Activated CD4-positive, alpha-beta memory T cell treated with anti-CD3 and anti-CD28 coated beads, Interleukin-2, amount 10 ng/mL, durations not matched to agents 7 days and 5 days (primary cell): ENCODE results near the gene SFMBT2. TPM values are rescaled to one million over a fixed set of nuclear protein-coding genes. Genes with fewer than 3 reads are reported as not detected.
"Not testable (repeated sequence)": the region's sequence is repeated elsewhere in the genome, so short reads cannot be mapped to it uniquely, and the experiment has no call there.

ENCODE experiments used
- CTCF ChIA-PET: fragments of 350-600 bp; sonication (Branson Sonifier 250); formaldehyde crosslinking; loops from one replicate; lab custom pipeline; 2021; ENCODE audit warnings: antibody characterized with exemption, inconsistent platforms; lab: Charles Lee
- POLR2A ChIA-PET: fragments of 350-600 bp; sonication (Branson Sonifier 250); formaldehyde crosslinking; loops from one replicate; lab custom pipeline; 2021; ENCODE audit warnings: antibody characterized with exemption; lab: Charles Lee
- DNase-seq: peaks from one replicate; pipeline ENCODE4 v3.0.0-alpha.2; 2020
- H3K27ac Mint-ChIP-seq: one replicate; pipeline ENCODE4 v1.8.0; 2021; ENCODE audit warnings: mild to moderate bottlenecking, mixed read lengths
- H3K27me3 Mint-ChIP-seq: one replicate; pipeline ENCODE4 v1.8.0; 2021; ENCODE audit warnings: mixed read lengths
- H3K36me3 Mint-ChIP-seq: one replicate; pipeline ENCODE4 v1.8.0; 2021; ENCODE audit warnings: low read depth, mixed read lengths
- H3K4me1 Mint-ChIP-seq: one replicate; pipeline ENCODE4 v1.8.0; 2021; ENCODE audit warnings: mixed read lengths
- H3K4me3 Mint-ChIP-seq: one replicate; pipeline ENCODE4 v1.8.0; 2021; ENCODE audit warnings: mild to moderate bottlenecking, mixed read lengths
- H3K9me3 Mint-ChIP-seq: one replicate; pipeline ENCODE4 v1.8.0; 2021; ENCODE audit warnings: mixed read lengths
- total RNA-seq, 2 experiments: library from RNA; stranded (reverse); gene quantifications; one replicate each; pipeline ENCODE4 v1.2.3, GENCODE V29; 2021

SFMBT2 gene
- total RNA-seq, 2 experiments from 2014 or later: 25.8 to 27.0 TPM

GRCh38 chr10:7389844-7390243 is 21.0 kb downstream of the SFMBT2 start:
- DNase-seq: no peak
- peaks cover 37% of the 10 kb centered on the region for H3K4me1 Mint-ChIP-seq

DNA sequence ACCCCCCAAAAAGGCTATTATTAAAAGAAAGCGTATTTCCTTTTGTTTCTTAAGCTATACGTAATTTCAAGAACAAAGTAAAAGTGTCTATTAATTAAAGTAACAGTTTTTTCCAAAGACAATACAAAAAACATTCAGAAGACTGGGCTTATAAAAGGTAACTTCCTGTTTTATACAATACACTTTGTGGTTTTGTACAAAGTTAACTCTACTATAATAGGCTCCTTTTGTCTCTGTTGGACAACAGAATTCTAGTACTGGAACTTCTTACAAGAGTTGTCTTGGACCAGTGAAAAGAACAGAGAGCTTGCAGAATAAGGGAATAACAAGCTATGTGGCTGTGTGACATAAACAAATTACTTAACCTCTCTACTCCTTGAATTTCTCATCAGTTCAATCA is 21.5 kb downstream of the SFMBT2 start:
- ChIA-PET CTCF (no interaction called here), POLR2A (no interaction called here)
- Mint-ChIP-seq H3K27me3 (no peaks in the 10 kb centered on the region), H3K9me3 (no peaks in the 10 kb centered on the region), H3K4me1 (peaks cover 42% of the 10 kb centered on the region), H3K4me3 (no peak overlapping the region), H3K36me3 (peaks cover 10% of the 10 kb centered on the region), H3K27ac (no peak overlapping the region)
- DNase-seq: no peak

More at GRCh38 chr10:7389844-7390243, 21.0 kb downstream of the SFMBT2 start:
- H3K9me3 Mint-ChIP-seq: no peaks in the 10 kb centered on the region
- ChIA-PET POLR2A (interaction anchor here (1.1 kb wide), 1 partner anchor 12 kb away, joined by 3 read pairs; no protein-coding TSS in a partner anchor), CTCF (no interaction called here)
- H3K27ac Mint-ChIP-seq: no peak overlapping the region
- H3K4me3 Mint-ChIP-seq: no peak overlapping the region
- H3K27me3 Mint-ChIP-seq: no peaks in the 10 kb centered on the region
- H3K36me3 Mint-ChIP-seq: peaks cover 10% of the 10 kb centered on the region

DNA sequence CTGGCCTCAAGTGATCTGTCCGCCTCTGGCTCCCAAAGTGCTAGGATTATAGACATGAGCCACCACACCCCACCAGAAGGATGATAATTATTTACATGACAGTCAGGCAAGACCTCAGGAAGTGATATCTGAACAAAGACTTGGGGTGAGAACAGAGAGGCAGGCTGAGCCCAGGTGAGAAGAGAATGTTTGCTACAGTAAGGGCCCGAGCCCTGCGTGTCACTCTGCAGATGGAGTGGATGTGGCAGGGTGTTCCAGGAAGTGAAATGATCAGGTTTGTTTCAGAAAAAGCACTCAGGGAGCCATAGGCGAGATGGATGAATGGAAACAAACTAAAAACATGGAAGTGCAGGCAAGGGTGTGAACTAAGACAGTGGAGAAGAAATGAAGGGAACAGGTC is 22.2 kb downstream of the SFMBT2 start:
- H3K4me1 Mint-ChIP-seq: peaks cover 44% of the 10 kb centered on the region

DNA sequence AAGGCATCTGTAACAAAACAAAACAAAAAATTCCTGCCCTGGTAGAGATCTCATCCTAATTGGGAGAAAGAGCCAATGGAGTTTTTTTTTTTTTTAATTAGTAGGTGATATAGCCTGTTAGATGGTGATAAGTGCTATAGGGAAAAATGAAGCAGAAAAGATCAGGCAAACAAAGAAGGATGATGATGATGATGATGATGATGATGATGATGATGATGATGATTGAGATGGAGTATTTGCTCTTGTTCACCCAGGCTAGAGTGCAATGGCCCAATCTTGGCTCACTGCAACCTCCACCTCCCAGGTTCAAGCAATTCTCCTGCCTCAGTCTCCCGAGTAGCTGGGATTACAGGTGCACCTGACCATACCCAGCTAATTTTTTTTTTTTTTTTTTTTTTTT is 22.7 kb downstream of the SFMBT2 start:
- POLR2A ChIA-PET, H3K27ac Mint-ChIP-seq, H3K9me3 Mint-ChIP-seq, CTCF ChIA-PET, H3K27me3 Mint-ChIP-seq, H3K36me3 Mint-ChIP-seq, DNase-seq, H3K4me3 Mint-ChIP-seq: not testable (repeated sequence)
- peaks cover 48% of the 10 kb centered on the region for H3K4me1 Mint-ChIP-seq

More for the DNA sequence above, 22.2 kb downstream of the SFMBT2 start:
- CTCF ChIA-PET: no interaction called here
- Mint-ChIP-seq H3K27me3 (no peaks in the 10 kb centered on the region), H3K4me3 (peak overlapping the region; percentile 54), H3K27ac (peak overlapping the region; percentile 93), H3K9me3 (no peaks in the 10 kb centered on the region), H3K36me3 (peaks cover 10% of the 10 kb centered on the region)
- POLR2A ChIA-PET: no interaction called here
- peak; percentile 51 for DNase-seq

DNA sequence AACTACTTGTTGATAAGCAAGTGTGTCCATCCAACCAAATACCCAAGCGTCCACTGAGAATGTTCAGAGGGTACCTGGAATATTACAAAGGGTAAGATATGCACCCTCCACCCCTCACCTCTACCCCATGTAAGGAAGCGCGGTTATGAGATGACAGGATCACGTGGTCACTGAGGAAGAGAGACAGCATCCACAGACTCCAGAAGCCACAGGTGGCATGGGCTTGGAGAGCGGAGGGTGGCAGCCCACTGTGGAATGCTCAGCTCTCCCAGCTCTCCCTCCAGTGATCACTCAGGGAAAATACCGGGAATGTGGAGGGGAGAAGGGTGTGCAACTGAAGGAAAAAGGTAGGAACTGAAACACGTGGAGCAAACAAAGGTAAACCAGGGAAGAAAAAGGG is 25.7 kb downstream of the SFMBT2 start:
- Mint-ChIP-seq H3K4me1 (peaks cover 57% of the 10 kb centered on the region), H3K9me3 (no peaks in the 10 kb centered on the region), H3K27me3 (no peaks in the 10 kb centered on the region)

GRCh38 chr10:7383442-7383841 is 27.4 kb downstream of the SFMBT2 start:
- no peaks in the 10 kb centered on the region for H3K9me3 Mint-ChIP-seq
- DNase-seq: no peak
- no peaks in the 10 kb centered on the region for H3K27me3 Mint-ChIP-seq
- peak overlapping the region; percentile 1 for H3K27ac Mint-ChIP-seq
- peaks cover 32% of the 10 kb centered on the region for H3K36me3 Mint-ChIP-seq
- ChIA-PET POLR2A (interaction anchor here (0.9 kb wide), 2 partner anchors 25 to 64 kb away, joined by 3 read pairs; no protein-coding TSS in a partner anchor), CTCF (no interaction called here)
- H3K4me1 Mint-ChIP-seq: peaks cover 45% of the 10 kb centered on the region
- no peak overlapping the region for H3K4me3 Mint-ChIP-seq

More for the DNA sequence above, 25.7 kb downstream of the SFMBT2 start:
- no peak for DNase-seq
- H3K4me3 Mint-ChIP-seq: no peak overlapping the region
- H3K36me3 Mint-ChIP-seq: peaks cover 23% of the 10 kb centered on the region
- POLR2A ChIA-PET: no interaction called here
- CTCF ChIA-PET: interaction anchor here (0.7 to 1.8 kb wide), 2 partner anchors 10 to 465 kb away, joined by 3 to 4 read pairs; no protein-coding TSS in a partner anchor
- H3K27ac Mint-ChIP-seq: no peak overlapping the region

DNA sequence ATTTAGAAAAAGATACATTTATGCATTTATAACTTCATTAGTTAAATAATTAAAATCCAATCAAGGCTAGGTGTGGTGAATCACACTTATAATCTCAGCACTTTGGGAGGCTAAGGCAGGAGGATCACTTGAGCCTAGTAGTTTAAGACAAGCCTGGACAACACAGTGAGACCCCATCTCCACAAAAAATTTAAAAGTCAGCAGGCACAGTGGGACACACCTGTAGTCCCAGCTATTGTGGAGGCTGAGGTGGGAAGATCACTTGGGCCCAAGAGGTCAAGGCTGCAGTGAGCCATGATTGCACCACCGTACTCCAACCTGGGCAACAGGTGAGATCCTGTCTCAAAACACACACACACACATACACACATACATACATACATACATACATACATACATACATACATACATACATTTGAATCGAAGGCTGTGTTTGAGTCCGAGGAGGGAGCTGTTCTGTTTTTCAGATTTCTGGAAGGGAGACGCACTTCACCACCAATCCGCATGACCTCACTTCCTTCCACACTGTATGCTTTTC is 30.1 kb downstream of the SFMBT2 start:
- no peak overlapping the region for H3K27ac Mint-ChIP-seq
- no peaks in the 10 kb centered on the region for H3K9me3 Mint-ChIP-seq
- peaks cover 30% of the 10 kb centered on the region for H3K4me1 Mint-ChIP-seq
- DNase-seq: no peak
- H3K36me3 Mint-ChIP-seq: peaks cover 36% of the 10 kb centered on the region
- H3K27me3 Mint-ChIP-seq: no peaks in the 10 kb centered on the region
- ChIA-PET CTCF (no interaction called here), POLR2A (no interaction called here)
- no peak overlapping the region for H3K4me3 Mint-ChIP-seq

- H3K27me3 Mint-ChIP-seq: no peaks in the 10 kb centered on the region
- no peaks in the 10 kb centered on the region for H3K9me3 Mint-ChIP-seq
- ChIA-PET POLR2A (no interaction called here), CTCF (no interaction called here)
- peaks cover 49% of the 10 kb centered on the region for H3K36me3 Mint-ChIP-seq
- H3K4me3 Mint-ChIP-seq: no peak overlapping the region
- peaks cover 20% of the 10 kb centered on the region for H3K4me1 Mint-ChIP-seq
- DNase-seq: no peak
- H3K27ac Mint-ChIP-seq: peak overlapping the region; percentile 19
Measured at GRCh38 chr10:7378602-7379403, 32.0 kb downstream of the SFMBT2 start.

- ChIA-PET CTCF (no interaction called here), POLR2A (no interaction called here)
- Mint-ChIP-seq H3K4me3 (no peak overlapping the region), H3K36me3 (peaks cover 60% of the 10 kb centered on the region), H3K27ac (no peak overlapping the region), H3K4me1 (peaks cover 9% of the 10 kb centered on the region), H3K27me3 (no peaks in the 10 kb centered on the region), H3K9me3 (no peaks in the 10 kb centered on the region)
- DNase-seq: no peak
Measured at GRCh38 chr10:7377614-7378248, 33.1 kb downstream of the SFMBT2 start.

GRCh38 chr10:7374795-7375194 is 36.0 kb downstream of the SFMBT2 start:
- H3K4me3 Mint-ChIP-seq: no peak overlapping the region
- DNase-seq: no peak
- peaks cover 5% of the 10 kb centered on the region for H3K4me1 Mint-ChIP-seq
- H3K36me3 Mint-ChIP-seq: peaks cover 59% of the 10 kb centered on the region
- ChIA-PET POLR2A (no interaction called here), CTCF (interaction anchor here (0.8 kb wide), 1 partner anchor 11 kb away, joined by 3 read pairs; no protein-coding TSS in a partner anchor)
- no peaks in the 10 kb centered on the region for H3K9me3 Mint-ChIP-seq
- no peak overlapping the region for H3K27ac Mint-ChIP-seq
- H3K27me3 Mint-ChIP-seq: no peaks in the 10 kb centered on the region

DNA sequence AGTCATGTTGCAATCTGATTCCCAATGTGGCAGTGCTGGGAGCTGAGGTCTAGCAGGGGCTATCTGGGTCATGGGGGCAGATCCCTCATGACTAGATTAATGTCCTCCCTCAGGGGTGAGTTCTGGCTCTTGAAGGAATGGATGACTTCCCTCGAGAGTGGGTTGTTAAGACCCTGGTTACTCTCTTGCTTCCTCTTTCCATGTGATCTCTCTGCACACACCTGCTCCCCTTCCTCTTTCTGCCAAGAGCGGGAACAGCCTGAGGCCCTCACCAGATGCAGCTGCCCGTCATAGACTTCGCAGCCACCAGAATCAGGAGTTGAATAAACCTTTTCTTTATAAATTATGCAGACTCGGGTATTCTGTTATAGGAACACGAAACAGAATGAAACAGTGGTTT is 37.8 kb downstream of the SFMBT2 start:
- DNase-seq: no peak
- H3K9me3 Mint-ChIP-seq: no peaks in the 10 kb centered on the region
- no peak overlapping the region for H3K4me3 Mint-ChIP-seq
- no peaks in the 10 kb centered on the region for H3K27me3 Mint-ChIP-seq
- ChIA-PET CTCF (no interaction called here), POLR2A (no interaction called here)
- peaks cover 60% of the 10 kb centered on the region for H3K36me3 Mint-ChIP-seq
- H3K4me1 Mint-ChIP-seq: no peaks in the 10 kb centered on the region
- no peak overlapping the region for H3K27ac Mint-ChIP-seq

- no peaks in the 10 kb centered on the region for H3K27me3 Mint-ChIP-seq
- ChIA-PET POLR2A (no interaction called here), CTCF (no interaction called here)
- H3K27ac Mint-ChIP-seq: no peak overlapping the region
- no peaks in the 10 kb centered on the region for H3K4me1 Mint-ChIP-seq
- no peak overlapping the region for H3K4me3 Mint-ChIP-seq
- no peak for DNase-seq
- peaks cover 59% of the 10 kb centered on the region for H3K36me3 Mint-ChIP-seq
- no peaks in the 10 kb centered on the region for H3K9me3 Mint-ChIP-seq
Measured at GRCh38 chr10:7372504-7372903, 38.3 kb downstream of the SFMBT2 start.

- Mint-ChIP-seq H3K36me3 (peaks cover 64% of the 10 kb centered on the region), H3K27ac (no peak overlapping the region), H3K4me1 (no peaks in the 10 kb centered on the region), H3K9me3 (no peaks in the 10 kb centered on the region), H3K4me3 (no peak overlapping the region), H3K27me3 (no peaks in the 10 kb centered on the region)
- DNase-seq: no peak
- POLR2A ChIA-PET: no interaction called here
- CTCF ChIA-PET: interaction anchor here (0.9 to 1.7 kb wide), 2 partner anchors 19 to 155 kb away, joined by 3 read pairs; no protein-coding TSS in a partner anchor
Measured at GRCh38 chr10:7370511-7370910, 40.3 kb downstream of the SFMBT2 start.
